GM12872 (cell line): ENCODE data around the gene ALDH1L1.

Experiments
- CTCF ChIP-seq: IDR thresholded peaks from 3 replicates; pipeline ENCODE4 v1.5.1; 2011; ENCODE audit warnings: low read depth, mild to moderate bottlenecking, low read length, moderate library complexity; ENCODE audit not compliant: insufficient read depth

The ALDH1L1 gene

GRCh38 chr3:126126811-126127431 lies 53.5 kb downstream of the ALDH1L1 start:
- TF ChIP-seq CTCF: no peak

- TF ChIP-seq CTCF: no peak
These were observed 54.1 kb downstream of the ALDH1L1 start for GRCh38 chr3:126126286-126126685.

- no peak for TF ChIP-seq CTCF
These were observed 54.6 kb downstream of the ALDH1L1 start for GRCh38 chr3:126125781-126126251.

- TF ChIP-seq CTCF: no peak
These were observed 55.0 kb downstream of the ALDH1L1 start for GRCh38 chr3:126125341-126125740.

GRCh38 chr3:126124896-126125295 lies 55.5 kb downstream of the ALDH1L1 start:
- no peak for TF ChIP-seq CTCF

GRCh38 chr3:126124148-126124868 lies 56.1 kb downstream of the ALDH1L1 start:
- no peak for TF ChIP-seq CTCF

- TF ChIP-seq CTCF: no peak
These were observed 58.8 kb downstream of the ALDH1L1 start for GRCh38 chr3:126121632-126122031.
